AG09309 (cell line): ENCODE results near the gene ADGRL2.

Experiments
- DNase-seq: peaks from one replicate; pipeline ENCODE4 v3.0.0-alpha.2; 2010; ENCODE audit warnings: low read depth
- H3K4me3 ChIP-seq: 2 replicates; pipeline ENCODE4 v1.5.1; 2011; ENCODE audit warnings: mild to moderate bottlenecking, low read depth, low read length, moderate library complexity; ENCODE audit not compliant: control insufficient read depth
- CTCF ChIP-seq: IDR thresholded peaks from 2 replicates; pipeline ENCODE4 v1.5.1; 2011; ENCODE audit warnings: mild to moderate bottlenecking, low read depth, low read length, inconsistent platforms; ENCODE audit not compliant: insufficient read depth, control insufficient read depth; ENCODE audit errors: missing control alignments

ADGRL2 gene

GRCh38 chr1:81834268-81834667 lies 33.5 kb downstream of the ADGRL2 start:
- no peak for TF ChIP-seq CTCF
- DNase-seq: no peak

GRCh38 chr1:81834921-81835698 lies 34.4 kb downstream of the ADGRL2 start:
- TF ChIP-seq CTCF: no peak
- no peak for DNase-seq
- no peak overlapping the region for H3K4me3 ChIP-seq

More at GRCh38 chr1:81834268-81834667, 33.5 kb downstream of the ADGRL2 start:
- H3K4me3 ChIP-seq: no peak overlapping the region

DNA sequence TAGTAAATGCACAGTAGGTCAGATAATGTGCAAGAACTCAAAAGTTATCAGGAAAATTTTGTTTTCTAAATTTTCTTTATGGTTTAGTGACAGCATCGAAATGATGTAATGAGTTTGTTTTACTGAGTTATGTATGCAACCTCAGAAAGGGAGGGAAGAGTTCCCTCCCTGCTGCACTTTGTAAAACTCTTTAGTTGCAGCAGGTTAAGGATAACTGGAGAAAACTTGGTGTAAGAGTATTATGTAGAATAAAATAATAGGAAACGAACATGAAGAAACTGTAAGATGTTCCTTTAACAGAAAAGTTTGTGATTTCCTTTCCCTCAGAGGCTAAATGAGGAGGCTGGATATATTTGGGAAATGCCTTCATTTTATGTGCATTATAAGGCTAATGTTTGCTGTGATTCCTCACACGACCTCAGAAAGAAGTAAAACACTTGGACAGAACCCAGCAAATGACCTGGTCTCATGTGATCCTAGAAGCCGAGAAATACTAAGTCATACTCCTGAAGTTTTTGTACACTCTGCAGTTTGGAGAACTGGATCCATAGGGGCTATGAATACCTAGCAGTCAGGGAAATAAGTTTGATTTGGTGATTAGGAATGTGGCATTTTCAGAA lies 35.4 kb downstream of the ADGRL2 start:
- no peak for DNase-seq
- TF ChIP-seq CTCF: no peak
- H3K4me3 ChIP-seq: no peak overlapping the region

DNA sequence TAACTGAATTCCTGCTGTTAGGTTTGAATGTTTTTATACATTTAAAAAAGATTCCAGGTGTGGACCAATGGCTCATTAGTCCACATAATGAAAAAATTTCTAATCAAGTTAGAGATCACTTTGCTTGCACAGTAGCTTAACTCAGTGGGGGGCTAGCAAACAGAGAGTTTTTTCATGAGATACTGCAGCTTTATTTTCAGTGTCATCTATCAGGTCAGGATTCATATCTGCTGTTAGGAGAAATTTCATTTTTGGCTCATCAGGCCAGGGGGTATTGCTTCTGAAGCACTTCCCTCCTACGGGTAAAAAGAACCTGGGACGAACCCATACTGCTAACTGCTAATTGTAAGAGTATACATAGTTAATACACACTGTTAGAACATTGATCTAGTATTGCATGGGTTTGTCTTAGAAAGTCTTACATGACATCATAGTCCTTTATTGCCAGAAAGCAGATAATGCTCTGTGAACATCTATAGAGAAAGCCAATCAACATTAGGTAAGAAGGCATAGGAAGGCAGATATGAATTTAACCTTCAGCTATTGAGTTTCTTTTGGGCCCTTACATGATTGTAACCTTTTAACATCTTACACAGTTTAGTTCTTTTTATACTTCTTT lies 38.0 kb downstream of the ADGRL2 start:
- TF ChIP-seq CTCF: no peak
- H3K4me3 ChIP-seq: no peak overlapping the region
- DNase-seq: no peak

- TF ChIP-seq CTCF: no peak
- no peak overlapping the region for H3K4me3 ChIP-seq
- DNase-seq: no peak
Measured at GRCh38 chr1:81840805-81841204, 40.1 kb downstream of the ADGRL2 start.

DNA sequence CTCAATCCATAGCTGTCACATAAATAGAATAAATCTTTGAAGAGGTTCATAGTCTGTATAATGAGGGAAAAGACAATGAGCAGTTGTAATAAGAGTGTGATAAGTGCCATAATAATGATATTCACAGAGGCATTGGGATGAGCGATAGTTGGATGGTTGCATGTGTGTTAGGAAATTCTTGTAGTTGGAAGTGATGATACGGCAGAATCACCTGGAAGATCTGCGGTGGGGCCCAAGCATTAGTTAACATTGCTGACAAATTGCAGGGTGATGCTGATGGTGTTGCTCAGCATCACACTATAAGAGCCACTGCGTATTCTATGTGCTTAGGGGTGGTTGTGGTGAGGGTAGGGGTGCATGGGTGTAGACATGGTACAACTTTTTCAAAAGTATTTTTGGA lies 41.1 kb downstream of the ADGRL2 start:
- no peak overlapping the region for H3K4me3 ChIP-seq
- DNase-seq: no peak
- TF ChIP-seq CTCF: no peak
